HG02678 (cell line): ENCODE results near the gene TRMT112.
A peak's percentile ranks its signal among the peaks of the same experiment; 100 is the strongest.
"Not testable (repeated sequence)": the region's sequence is repeated elsewhere in the genome, so short reads cannot be mapped to it uniquely, and the experiment has no call there.

Experiments
- ATAC-seq: cut with Tn5 transposase; IDR thresholded peaks from one replicate; pipeline ENCODE4 v1.9.1; 2021; ENCODE audit warnings: mild to moderate bottlenecking, moderate library complexity; ENCODE audit not compliant: unreplicated experiment

The TRMT112 gene

DNA sequence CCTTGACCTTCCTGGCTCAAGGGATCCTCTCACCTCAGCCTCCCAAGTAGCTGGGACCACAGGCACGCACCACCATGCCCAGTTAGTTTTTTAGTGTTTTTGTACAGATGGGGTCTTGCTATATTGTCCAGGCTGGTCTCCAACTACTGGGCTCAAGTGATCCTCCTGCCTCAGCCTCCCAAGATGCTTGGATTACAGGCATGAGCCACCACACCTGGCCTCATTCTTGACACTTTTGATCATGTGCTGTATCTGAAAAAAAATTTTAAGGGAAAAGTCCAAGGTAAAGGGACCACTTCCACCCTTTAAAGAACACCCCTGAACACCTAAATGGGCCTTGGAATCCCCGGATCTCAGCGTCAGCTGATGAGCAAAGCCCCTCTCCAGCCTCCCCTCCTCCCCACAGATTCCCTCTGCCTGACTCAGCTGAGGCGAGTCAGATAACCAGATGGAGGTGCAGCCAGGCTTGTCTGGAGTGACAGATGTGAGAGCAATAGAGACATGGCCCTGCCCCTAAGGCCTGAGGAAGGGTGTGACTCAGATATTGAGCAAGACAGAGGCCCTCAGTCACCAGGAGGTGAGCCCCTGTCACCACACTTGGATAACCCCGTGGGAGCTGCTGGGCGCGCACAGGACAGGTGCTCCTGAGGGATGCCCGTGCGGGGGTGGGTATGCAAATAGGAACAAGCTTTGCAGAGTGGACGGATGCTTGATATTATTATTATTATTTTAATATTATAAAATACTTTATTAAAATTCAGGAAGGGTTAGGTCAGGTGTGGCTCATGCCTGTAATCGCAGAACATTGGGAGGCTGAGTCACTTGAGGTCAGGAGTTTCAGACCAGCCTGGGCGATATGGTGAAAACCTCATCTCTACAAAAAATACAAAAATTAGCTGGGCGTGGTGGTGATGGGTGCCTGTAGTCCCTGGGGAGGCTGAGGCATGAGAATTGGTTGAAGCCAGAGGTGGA lies 17.7 kb upstream of the TRMT112 start:
- peak; percentile 75 for ATAC-seq

DNA sequence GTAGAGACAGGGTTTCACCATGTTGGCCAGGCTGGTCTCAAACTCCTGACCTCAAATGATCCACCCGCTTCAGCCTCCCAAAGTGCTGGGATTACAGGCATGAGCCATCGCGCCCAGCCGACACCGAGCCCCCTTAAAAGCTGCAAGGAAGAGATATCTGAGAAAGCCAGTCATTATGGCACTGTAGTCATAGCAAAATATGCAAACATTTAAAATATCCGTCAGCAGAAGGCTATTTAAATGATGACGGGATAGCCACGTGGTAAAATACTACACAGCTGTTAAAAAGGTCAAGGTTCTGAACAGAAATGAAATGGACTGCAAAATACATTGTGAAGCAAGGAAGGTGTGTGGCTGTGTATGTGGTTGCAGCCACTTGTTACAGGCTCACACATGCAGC lies 16.2 kb upstream of the TRMT112 start:
- no peak for ATAC-seq

DNA sequence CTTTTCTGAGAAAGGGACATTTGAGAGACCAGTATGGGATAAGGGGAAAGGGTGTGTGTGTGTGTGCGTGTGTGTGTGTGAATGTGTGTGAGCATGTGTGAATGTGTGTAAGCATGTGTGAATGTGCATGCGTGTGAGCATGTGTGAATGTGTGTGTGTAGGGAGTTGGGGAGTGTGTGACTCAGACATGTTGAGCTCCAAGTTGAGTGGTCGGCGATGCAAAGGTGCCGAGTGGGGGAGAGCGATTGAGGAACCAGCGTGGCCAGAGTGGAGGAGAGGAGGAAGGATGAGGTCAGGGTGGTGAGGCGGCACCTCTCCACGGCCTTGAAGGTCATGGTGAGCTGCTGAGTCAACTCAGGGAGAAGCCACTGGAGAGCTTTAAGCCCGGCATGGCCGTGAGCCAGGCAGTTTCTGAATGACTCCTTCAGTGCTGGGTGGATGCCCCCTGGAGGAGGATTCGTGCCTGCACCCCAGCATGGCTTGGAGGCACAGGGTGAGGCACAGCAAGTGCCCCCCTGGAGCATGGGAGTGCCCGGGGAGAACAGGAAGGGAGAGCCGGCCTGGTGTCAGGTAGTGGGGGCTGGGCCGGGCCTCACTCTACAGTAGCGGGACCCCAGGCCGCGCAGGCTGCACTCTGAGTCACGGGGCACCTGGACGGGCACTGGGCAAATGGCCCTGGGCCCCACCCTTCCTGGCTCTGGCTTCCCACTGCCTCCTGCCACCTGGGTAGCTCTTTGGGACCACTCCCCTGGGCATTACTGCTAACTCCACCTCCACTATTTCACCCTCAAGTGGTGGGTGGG lies 14.4 kb upstream of the TRMT112 start:
- ATAC-seq = peak; percentile 52

DNA sequence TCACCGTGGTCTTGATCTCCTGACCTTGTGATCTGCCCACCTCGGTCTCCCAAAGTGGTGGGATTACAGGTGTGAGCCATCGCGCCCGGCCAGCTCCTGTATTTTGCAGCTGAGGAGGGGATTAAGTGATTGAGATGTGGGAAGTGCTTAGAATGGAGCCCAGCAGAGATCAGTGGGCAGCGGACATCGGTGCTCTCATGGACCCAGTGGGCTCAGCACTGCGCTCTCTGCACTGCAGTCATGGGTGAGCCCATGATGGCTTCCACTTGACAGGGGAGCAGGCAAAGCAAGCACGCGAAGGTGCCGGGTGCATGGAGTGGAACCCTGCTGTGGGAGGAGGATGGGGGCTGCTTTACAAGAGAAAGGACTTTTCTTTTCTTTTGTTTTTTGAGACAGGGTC lies 13.5 kb upstream of the TRMT112 start:
- ATAC-seq = no peak

DNA sequence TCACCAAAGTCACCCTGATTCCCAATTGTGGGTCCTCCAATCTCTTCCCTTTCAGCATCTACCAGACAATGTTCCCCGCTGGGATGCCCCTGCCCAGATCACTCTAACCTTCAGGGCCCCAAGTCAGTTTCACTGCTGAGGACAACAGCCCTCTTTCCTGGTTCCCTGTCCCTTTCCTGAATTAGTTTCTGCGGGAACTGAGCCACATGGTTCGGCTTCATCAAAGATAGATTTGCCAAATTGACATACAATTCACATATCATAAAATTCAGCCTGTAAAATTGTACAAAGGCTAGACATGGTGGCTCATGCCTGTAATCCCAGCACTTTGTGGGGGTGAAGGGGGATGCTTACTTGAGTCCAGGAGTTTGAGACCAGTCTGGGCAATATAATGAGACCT lies 10.6 kb upstream of the TRMT112 start:
- no peak for ATAC-seq

DNA sequence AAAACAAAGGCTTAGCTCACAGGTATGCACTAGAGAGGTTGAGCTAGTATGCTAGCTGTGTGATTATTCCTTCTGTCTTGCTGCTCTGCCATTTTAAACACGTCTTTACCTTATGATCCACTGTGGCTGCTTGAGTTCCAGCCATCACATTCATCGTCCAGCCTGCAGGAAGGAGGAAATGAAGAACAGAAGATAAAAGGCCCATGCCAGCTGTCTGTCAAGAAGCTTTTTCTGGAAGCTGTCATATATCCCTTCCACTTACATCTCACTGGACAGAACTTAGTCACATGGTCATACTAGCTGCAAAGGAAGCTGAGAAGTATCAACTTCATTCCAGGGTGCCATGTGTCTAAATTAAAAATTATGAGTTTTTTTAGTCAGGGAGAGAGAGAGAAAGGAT lies 10.0 kb upstream of the TRMT112 start:
- ATAC-seq = no peak

DNA sequence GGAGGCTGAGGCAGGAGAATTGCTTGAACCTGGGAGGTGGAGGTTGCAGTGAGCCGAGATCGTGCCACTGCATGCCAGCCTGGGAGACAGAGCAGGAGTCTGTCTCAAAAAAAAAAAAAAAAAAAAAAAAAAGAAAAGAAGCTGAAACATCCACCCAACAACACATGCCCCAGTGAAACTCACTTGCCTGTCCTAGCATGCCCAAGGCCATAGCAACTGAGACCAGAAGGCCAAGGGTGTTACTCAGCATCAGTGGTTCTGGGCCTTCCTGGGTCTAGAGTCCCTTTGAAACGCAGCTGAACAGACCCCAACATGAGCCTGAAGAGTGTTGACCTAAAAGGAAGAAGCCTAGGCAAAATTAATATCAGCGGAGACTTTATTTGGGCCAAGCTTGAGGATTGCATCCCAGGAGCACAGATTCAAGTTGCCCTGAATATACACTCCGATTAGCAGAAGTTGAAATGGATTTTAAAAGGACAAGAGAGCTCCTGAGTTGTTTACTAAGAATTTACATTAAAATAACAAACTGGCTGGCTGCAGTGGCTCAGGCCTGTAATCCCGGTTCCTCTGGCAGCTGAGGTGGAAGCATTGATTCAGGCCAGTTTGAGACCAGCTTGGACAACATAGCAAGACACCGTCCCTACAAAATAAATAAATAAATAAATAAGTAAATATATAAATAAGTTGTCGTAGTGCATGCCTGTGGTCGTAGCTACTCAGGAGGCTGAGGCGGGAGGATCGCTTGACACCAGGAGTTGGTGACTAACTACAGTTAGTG lies 7.5 kb upstream of the TRMT112 start:
- no peak for ATAC-seq

DNA sequence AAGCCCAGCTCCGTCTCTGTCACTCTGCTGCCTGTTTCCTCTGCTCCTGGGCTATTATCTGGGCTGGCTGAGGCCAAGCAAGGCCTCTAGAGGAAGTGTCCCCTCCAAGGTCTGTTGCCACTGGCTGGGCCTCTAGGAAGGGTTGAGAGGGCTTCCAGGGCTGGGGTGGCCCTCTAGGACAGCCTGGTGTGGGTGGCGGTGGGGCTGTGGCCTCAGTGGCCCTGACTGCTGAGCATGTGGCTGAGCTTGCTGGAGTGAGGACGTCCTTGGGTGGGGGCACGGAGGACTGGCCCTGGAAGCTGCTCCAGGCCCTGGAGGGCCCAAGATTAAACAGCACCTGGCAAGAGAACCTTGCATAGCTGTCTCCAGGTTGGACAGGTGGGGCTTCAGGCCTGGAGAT lies 6.6 kb upstream of the TRMT112 start:
- ATAC-seq = not testable (repeated sequence)

DNA sequence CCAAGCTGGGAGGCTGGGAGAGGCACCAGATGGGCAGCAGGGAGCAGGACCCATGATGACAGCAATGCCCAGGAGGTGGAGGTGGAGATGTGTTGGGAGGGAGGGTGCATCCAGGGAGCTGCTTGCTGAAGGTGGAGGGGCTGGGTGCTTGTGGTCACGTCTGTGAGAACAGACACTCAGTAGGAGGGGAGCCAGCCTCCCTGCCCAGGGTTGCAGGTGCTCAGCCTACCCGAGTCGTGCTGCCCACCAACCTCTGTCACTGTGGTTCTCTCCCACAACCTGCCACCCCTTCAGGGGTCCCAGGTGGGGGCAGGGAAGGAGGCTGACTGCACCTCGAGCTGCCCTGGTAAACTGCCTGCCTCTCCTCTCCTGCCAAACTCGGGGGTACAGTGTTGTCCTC lies 6.0 kb upstream of the TRMT112 start:
- ATAC-seq = no peak

DNA sequence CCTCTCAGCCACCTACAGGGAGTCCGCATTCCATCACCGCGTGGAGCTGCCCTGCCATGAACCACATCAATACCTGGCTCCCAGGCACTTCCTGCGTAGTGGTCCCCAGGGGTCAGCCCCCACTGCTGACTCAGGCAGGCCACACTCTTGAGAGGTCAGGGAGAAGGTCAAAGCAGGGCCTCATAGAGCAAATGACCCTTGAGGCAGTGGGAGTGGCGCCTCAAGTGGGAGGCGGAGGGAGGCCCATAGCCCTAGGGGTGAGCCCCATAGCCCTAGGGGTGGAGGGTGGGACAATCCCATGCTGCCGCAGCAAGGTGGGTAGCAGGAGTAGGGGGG lies 5.5 kb upstream of the TRMT112 start:
- ATAC-seq = no peak

DNA sequence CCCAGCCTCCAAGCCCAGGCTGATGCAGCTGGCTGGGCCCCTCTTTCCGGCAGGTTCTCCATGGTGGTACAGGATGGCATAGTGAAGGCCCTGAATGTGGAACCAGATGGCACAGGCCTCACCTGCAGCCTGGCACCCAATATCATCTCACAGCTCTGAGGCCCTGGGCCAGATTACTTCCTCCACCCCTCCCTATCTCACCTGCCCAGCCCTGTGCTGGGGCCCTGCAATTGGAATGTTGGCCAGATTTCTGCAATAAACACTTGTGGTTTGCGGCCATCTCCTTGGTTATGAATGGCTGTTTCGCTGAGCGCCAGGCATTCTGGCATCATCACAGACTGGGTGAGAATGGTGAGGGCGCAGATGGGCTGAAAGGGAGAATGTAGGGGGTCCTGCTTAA lies 4.2 kb upstream of the TRMT112 start:
- ATAC-seq = no peak

DNA sequence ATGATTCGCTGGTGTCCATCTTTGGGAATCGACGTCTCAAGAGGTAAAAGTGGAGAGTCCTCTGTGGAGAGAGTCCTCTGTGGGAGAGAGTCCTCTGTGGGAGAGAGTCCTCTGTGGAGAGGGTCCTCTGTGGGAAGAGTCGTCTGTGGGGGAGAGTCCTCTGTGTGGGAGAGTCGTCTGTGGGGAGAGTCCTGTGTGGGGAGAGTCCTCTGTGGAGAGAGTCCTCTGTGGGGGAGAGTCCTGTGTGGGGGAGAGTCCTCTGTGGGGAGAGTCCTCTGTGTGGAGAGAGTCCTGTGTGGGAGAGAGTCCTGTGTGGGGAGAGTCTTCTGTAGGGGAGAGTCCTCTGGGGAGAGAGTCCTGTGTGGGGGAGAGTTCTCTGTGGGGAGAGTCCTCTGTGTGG lies 3.7 kb upstream of the TRMT112 start:
- no peak for ATAC-seq

DNA sequence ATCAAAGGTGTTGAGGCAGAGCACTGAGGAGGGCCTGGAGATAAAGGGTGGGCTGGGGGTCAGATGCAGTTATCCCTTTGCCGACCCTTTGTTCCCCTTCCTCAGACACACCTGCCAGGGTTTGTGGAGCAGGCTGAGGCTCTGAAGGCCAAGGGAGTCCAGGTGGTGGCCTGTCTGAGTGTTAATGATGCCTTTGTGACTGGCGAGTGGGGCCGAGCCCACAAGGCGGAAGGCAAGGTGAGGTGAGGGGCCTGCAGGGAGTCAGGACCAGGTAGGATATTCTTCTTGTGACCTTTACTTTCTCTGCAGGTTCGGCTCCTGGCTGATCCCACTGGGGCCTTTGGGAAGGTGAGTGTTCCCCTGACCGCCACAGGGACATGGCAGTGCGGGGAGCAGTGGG lies 3.2 kb upstream of the TRMT112 start:
- ATAC-seq = no peak

DNA sequence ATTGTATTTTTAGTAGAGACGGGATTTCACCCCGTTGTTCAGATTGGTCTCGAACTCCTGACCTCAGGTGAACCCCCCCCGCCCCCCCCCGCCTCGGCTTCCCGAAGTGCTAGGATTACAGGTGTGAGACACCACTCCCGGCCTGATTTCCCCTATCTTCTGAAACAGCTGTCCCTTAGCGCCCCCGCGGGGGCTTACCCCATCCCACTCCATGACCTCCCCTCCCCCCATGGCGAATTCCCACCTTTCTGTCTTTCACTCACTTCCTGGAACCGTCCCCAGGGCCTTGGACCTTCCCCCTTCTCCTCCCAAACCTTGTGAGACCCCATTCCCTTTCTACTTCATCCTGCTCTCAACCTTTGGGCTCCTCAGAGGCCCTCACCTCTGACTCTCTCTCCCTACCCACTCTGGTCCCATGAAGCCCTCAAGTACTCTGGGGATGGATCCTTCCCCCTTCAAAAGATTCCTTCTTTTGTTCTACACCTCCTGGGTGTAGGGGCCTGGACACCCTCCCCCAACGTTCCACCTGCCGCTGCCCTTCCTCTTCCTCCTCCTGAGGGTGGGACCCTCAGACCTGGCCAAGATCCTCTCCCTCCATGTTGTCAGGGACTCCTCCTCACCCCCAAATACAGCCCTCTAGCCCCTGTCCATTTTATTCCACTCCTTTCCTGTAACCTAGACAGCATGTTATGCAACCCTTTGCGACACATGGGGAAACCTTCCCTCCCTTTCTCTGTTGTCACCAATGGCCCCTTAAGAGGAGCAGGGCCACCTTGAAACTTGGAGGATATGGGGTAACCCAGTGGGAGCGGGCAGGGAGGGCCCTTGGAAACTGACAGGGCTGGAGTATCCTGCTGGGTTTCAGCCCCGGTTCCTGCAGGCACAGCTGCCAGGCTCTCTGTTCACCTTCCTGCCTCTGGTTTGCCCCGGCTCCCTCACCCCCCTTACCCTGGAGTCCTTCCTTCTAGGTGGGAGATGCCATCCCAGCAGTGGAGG lies 1.7 kb upstream of the TRMT112 start:
- ATAC-seq = no peak

DNA sequence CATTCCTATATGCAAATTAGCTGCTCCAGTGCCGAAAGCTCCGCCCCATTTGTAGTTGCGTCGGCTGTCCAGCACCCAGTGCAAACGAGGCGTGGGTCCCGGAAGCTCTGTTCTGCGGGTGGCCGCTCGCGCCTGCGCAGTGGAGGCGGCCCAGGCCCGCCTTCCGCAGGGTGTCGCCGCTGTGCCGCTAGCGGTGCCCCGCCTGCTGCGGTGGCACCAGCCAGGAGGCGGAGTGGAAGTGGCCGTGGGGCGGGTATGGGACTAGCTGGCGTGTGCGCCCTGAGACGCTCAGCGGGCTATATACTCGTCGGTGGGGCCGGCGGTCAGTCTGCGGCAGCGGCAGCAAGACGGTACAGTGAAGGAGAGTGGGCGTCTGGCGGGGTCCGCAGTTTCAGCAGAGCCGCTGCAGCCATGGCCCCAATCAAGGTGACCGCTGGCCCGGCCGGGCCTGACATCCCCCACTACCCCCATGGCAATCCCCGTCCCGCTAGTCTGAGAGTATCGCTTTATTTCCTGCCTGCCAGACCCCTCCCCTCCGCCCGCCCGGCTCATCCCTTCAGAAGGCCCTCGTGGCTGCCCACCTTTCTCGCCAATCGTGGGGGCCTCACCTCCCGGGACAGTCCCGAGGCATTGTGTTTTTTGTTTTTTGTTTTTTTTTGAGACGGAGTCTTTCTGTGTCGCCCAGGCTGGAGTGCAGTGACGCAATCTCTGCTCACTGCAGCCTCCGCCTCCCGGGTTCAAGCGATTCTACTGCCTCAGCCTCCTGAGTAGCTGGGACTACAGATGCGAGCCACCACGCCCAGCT lies 804 bp upstream of the TRMT112 start, which contains the start of gene PRDX5:
Gene PRDX5, plus strand, starts transcription at position 161 of the 805 bp plus-strand sequence. Its CDS starts 95 bp downstream, at position 256.
- ATAC-seq = peak; percentile 84

DNA sequence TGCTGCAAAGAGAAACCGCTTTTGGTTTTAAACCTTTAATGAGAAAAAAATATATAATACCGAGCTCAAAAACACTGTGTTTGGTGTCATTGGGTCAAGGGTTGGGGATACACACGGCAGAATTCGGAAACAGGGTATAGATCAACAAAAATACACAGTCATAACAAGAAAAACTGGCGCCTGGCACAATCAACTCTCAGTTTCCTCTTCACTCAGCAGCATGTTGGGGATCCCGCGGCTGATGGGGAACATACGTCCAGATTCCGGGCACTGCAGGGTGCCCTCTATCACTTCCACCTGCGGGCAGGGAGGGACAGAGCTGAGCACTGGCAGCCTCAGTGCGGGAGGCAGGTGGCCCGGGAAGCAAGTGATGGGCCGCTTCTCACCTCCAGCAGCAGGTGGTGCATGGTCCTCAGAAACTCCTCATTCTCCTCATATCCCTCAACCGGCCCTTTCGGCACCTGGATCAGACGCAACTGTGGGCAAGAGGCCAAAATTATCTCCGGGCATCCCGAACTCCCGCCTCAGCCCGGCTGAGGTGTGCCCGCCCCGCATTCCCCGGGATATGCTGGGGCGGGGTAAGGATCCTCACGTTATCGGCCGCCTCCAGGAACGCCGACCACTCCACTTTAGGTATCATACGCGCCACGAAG lies 561 bp downstream of the TRMT112 start:
- no peak for ATAC-seq

DNA sequence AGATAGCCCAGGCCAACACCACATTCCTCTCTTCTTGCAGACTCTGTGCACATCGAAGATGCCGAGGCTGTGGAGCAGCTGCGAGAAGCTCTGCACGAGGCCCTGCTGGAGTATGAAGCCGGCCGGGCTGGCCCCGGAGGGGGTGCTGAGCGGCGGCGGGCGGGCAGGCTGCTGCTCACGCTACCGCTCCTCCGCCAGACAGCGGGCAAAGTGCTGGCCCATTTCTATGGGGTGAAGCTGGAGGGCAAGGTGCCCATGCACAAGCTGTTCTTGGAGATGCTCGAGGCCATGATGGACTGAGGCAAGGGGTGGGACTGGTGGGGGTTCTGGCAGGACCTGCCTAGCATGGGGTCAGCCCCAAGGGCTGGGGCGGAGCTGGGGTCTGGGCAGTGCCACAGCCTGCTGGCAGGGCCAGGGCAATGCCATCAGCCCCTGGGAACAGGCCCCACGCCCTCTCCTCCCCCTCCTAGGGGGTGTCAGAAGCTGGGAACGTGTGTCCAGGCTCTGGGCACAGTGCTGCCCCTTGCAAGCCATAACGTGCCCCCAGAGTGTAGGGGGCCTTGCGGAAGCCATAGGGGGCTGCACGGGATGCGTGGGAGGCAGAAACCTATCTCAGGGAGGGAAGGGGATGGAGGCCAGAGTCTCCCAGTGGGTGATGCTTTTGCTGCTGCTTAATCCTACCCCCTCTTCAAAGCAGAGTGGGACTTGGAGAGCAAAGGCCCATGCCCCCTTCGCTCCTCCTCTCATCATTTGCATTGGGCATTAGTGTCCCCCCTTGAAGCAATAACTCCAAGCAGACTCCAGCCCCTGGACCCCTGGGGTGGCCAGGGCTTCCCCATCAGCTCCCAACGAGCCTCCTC lies 1.5 kb downstream of the TRMT112 start:
- ATAC-seq = not testable (repeated sequence)
